ENCODE data around the gene PCDHB15. TPM values are rescaled to one million over a fixed set of nuclear protein-coding genes. Genes with fewer than 3 reads are reported as not detected.
"Not testable (repeated sequence)": the region's sequence is repeated elsewhere in the genome, so short reads cannot be mapped to it uniquely, and the experiment has no call there.

PCDHB15 gene
- total RNA-seq, 1 donor from 2014 or later: 8.3 TPM

GRCh38 chr5:141213656-141214339, 31.4 kb upstream of the PCDHB15 start, which contains the start of gene PCDHB13:
Gene PCDHB13, plus strand, starts transcription at chr5:141213919. Its CDS starts 205 bp downstream, at chr5:141214124.
- peaks cover 46% of the 10 kb centered on the region for H3K9me3 Mint-ChIP-seq (ENCODE audit: low read depth)
- peaks cover 45% of the 10 kb centered on the region for H3K36me3 Mint-ChIP-seq (ENCODE audit: insufficient read depth)
- peak within 1 kb of the TSS; percentile 60 for H3K4me3 Mint-ChIP-seq (ENCODE audit: low read depth)
- TF ChIP-seq CTCF (IDR thresholded peaks at IDR 0.05; ENCODE audit: unreplicated experiment): peak; percentile 23
- not testable (repeated sequence) for H3K4me1 Mint-ChIP-seq (ENCODE audit: low read depth); H3K27ac Mint-ChIP-seq; DNase-seq (ENCODE audit: low spot score, unreplicated experiment); H3K27me3 Mint-ChIP-seq

GRCh38 chr5:141214583-141214982, 30.6 kb upstream of the PCDHB15 start:
- H3K27ac Mint-ChIP-seq; DNase-seq (ENCODE audit: low spot score, unreplicated experiment); H3K27me3 Mint-ChIP-seq; H3K4me3 Mint-ChIP-seq (ENCODE audit: low read depth); H3K4me1 Mint-ChIP-seq (ENCODE audit: low read depth): not testable (repeated sequence)
- Mint-ChIP-seq H3K36me3 (ENCODE audit: insufficient read depth) (peaks cover 43% of the 10 kb centered on the region), H3K9me3 (ENCODE audit: low read depth) (peaks cover 45% of the 10 kb centered on the region)

- not testable (repeated sequence) for H3K4me1 Mint-ChIP-seq (ENCODE audit: low read depth); H3K27me3 Mint-ChIP-seq; DNase-seq (ENCODE audit: low spot score, unreplicated experiment); H3K27ac Mint-ChIP-seq; H3K4me3 Mint-ChIP-seq (ENCODE audit: low read depth)
- Mint-ChIP-seq H3K9me3 (ENCODE audit: low read depth) (peaks cover 45% of the 10 kb centered on the region), H3K36me3 (ENCODE audit: insufficient read depth) (peaks cover 40% of the 10 kb centered on the region)
Observed at GRCh38 chr5:141215504-141215903, 29.7 kb upstream of the PCDHB15 start.

GRCh38 chr5:141216035-141216434, 29.2 kb upstream of the PCDHB15 start:
- not testable (repeated sequence) for DNase-seq (ENCODE audit: low spot score, unreplicated experiment); H3K4me1 Mint-ChIP-seq (ENCODE audit: low read depth); H3K27me3 Mint-ChIP-seq; H3K4me3 Mint-ChIP-seq (ENCODE audit: low read depth); H3K27ac Mint-ChIP-seq
- H3K36me3 Mint-ChIP-seq (ENCODE audit: insufficient read depth): peaks cover 39% of the 10 kb centered on the region
- peaks cover 43% of the 10 kb centered on the region for H3K9me3 Mint-ChIP-seq (ENCODE audit: low read depth)

GRCh38 chr5:141223112-141223783, 21.9 kb upstream of the PCDHB15 start, which contains the start of gene PCDHB14:
Gene PCDHB14, plus strand, starts transcription at chr5:141223343. Its CDS starts 163 bp downstream, at chr5:141223506.
- Mint-ChIP-seq H3K9me3 (ENCODE audit: low read depth) (peaks cover 34% of the 10 kb centered on the region), H3K27me3 (no peaks in the 10 kb centered on the region), H3K27ac (peak within 1 kb of the TSS; percentile 44), H3K36me3 (ENCODE audit: insufficient read depth) (peaks cover 39% of the 10 kb centered on the region), H3K4me3 (ENCODE audit: low read depth) (peak within 1 kb of the TSS; percentile 65), H3K4me1 (ENCODE audit: low read depth) (no peaks in the 10 kb centered on the region)
- peak; percentile 48 for TF ChIP-seq CTCF (IDR thresholded peaks at IDR 0.05; ENCODE audit: unreplicated experiment)
- no peak for DNase-seq (ENCODE audit: low spot score, unreplicated experiment)

- peaks cover 29% of the 10 kb centered on the region for H3K9me3 Mint-ChIP-seq (ENCODE audit: low read depth)
- H3K4me3 Mint-ChIP-seq (ENCODE audit: low read depth); H3K27ac Mint-ChIP-seq; DNase-seq (ENCODE audit: low spot score, unreplicated experiment); H3K4me1 Mint-ChIP-seq (ENCODE audit: low read depth); H3K27me3 Mint-ChIP-seq: not testable (repeated sequence)
- H3K36me3 Mint-ChIP-seq (ENCODE audit: insufficient read depth): peaks cover 31% of the 10 kb centered on the region
Observed at GRCh38 chr5:141224844-141225243, 20.4 kb upstream of the PCDHB15 start.

- H3K36me3 Mint-ChIP-seq (ENCODE audit: insufficient read depth): peaks cover 29% of the 10 kb centered on the region
- H3K27ac Mint-ChIP-seq; DNase-seq (ENCODE audit: low spot score, unreplicated experiment); H3K4me1 Mint-ChIP-seq (ENCODE audit: low read depth); H3K4me3 Mint-ChIP-seq (ENCODE audit: low read depth); H3K27me3 Mint-ChIP-seq: not testable (repeated sequence)
- H3K9me3 Mint-ChIP-seq (ENCODE audit: low read depth): peaks cover 25% of the 10 kb centered on the region
Observed at GRCh38 chr5:141225421-141225820, 19.8 kb upstream of the PCDHB15 start.

All from progenitor cell of endocrine pancreas (in vitro differentiated cells).